Stimulated activated CD8-positive, alpha-beta memory T cell treated with anti-CD3 and anti-CD28 coated beads, Interleukin-12 subunit alpha, Interleukin-12 subunit beta, amount 100 ng/mL, for 4 hours (primary cell): ENCODE results near the gene RAP1GAP2.
"Not testable (repeated sequence)": the region's sequence is repeated elsewhere in the genome, so short reads cannot be mapped to it uniquely, and the experiment has no call there.

ENCODE experiments used
- DNase-seq: peaks from one replicate; pipeline ENCODE4 v3.0.0-alpha.2; 2020; ENCODE audit warnings: low read depth

RAP1GAP2 gene

GRCh38 chr17:3025421-3026124 lies 229.3 kb downstream of the RAP1GAP2 start:
- no peak for DNase-seq

- DNase-seq = no peak
Measured at GRCh38 chr17:3026125-3026855, 230.1 kb downstream of the RAP1GAP2 start.

DNA sequence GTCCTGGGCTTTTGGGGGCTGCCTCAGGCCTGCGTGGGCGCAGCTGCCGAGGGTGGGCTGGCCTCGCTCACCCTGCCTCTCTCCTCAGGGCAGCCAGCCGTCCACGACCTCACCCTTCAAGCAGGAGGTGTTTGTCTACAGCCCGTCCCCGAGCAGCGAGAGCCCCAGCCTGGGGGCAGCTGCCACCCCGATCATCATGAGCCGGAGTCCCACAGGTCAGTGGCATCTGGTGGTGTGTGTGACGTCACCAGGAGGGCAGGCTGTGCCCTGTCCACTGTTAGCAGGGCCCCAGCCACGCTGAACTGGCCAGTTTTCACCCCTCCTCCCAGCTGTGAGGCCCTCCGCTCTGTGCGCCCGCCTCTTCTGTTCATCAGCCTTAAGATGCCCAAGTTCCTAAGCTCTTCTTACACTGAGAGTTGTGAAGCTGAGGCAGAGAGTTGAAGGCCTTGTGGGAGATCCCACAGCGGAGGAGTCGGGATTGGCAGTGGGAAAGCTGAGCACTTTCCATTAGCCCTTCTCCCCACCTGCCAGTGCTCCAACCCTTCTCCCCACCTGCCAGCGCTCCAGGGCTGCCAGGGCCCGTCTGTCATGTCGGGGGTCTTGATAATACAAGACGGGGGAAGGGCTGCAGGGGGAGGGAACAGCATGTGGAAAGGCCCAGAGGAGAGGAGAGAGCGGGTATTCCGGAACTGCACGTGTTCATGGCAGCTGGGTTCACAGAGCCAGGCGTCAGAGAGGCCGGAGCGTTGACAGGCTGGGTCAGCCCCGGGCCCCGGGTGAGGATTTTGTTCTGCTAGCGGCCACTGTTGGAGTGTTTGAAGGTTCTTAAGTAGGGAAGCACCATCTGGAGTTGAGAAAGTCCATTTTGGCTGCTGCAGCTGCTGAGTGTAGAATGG lies 230.9 kb downstream of the RAP1GAP2 start:
- no peak for DNase-seq

DNA sequence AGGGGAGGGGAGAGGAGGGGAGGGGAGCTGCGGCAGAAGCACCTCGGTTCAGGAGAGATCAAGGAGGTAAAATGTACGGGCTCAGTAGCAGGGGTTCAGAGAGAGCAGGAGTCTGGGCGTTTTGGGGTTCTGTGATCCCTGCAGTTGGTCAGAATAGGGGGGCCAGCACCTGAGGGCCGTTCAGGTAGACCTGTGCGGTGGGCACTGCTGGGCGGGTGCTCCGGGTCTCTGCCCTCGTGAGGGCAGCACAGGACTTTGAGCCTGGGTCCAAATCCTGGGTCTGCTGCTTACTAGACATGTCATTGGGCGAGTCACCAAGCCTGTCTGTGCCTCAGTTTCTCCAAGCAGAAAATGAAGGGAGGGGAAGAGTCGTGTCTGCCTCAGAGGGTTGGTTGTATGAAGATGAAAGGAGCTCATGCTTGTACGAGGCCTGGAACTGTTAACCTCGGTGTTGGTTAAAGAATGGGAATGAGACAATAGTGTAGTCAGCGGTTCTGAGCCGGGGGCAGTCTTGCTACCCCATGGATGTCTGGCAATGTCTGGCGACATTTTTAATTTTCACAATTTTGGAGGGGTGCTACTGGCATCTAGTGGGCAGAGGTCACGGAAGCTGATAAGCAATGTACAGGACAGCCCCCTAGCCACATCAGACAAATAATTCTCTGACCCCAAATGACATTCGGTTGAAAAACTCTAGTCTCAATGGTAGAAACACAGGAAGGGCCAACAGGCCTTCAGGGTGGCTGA lies 231.7 kb downstream of the RAP1GAP2 start:
- no peak for DNase-seq

GRCh38 chr17:3029213-3029913 lies 233.1 kb downstream of the RAP1GAP2 start:
- no peak for DNase-seq

DNA sequence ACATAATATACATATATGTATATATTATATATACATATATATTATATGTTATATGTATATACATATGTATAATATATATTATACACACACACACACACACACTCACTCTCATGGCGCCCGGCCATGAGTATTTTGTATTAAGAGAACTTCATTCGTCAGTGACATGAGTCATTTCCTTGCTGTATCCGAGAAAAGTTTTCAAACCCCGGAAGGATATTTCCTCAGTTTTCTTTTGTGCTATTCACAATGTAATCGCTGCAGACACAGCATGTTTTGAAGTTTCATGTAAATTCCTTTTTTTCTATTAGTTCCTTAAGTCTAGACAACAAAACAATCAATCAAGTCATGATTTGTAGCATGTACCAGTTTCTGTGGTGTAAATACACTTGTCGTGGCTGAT lies 233.9 kb downstream of the RAP1GAP2 start:
- no peak for DNase-seq

DNA sequence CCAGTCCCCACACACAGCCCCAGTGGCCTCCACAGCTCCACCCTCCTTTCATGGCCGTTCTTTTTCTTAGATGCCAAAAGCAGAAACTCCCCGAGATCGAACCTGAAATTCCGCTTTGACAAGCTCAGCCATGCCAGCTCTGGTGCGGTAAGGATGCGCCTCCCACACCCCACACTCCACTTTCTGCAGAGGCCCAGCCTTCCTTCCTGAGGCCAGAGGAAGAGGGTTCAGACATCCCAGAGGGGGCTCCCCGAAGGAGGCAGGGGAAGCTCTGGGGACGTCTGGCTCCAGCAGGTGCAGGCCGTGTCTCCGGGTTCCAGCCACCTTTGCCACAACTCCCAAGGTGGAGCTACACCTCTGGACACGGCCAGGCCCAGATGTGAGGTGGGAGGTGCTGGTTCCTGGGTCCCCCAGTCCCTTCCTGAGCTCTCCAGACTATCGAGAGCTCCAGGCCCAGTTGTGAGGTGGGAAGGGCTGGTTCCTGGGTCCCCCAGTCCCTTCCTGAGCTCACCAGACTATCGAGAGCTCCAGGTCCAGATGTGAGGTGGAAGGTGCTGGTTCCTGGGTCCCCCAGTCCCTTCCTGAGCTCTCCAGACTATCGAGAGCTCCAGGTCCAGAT lies 234.7 kb downstream of the RAP1GAP2 start:
- not testable (repeated sequence) for DNase-seq

DNA sequence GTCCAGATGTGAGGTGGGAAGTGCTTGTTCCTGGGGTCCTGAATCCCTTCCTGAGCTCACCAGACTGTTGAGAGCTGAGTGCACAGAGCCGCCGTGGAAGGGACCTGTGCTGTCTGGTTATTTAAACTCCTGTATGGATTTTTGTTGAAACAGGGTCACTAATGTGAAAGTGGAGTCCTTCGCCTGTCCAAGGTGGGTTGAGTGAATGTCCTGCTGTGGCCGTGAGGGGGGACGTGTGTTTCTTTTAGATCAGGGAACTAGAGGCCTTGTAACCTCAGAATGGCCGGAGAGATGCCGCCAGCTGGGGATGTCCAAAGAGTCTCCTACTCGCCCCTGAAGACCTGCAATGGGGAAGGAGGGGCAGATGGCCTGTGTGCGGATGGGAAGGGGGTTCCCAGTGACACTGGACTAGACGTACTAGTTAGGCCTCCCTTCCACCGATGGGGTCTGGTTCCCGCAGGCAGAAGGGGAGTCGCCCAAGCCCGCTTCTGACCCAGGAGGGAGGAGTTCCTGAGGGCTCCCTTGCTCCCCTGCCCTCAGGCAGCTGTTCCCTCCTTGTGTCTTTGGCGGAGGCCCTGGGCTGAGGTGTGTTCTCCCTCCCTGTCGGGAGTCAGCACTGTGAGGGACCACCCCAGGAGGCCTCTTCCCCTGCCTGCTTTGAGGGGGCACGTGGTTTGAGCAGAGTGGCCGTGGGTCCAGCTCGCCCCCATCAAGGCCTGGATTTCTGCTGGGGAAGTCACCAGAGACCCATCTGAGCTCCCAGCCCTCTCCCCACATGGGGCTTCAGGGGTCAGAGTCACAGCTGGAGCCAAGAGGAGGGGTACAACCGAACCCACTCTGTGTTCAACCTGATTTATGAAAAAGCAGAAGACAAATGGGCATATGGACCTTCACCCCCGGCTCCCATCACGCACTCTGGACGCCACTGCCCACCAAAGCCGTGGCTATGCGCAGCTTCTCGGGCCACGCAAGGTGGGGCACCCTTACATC lies 236.3 kb downstream of the RAP1GAP2 start:
- no peak for DNase-seq

DNA sequence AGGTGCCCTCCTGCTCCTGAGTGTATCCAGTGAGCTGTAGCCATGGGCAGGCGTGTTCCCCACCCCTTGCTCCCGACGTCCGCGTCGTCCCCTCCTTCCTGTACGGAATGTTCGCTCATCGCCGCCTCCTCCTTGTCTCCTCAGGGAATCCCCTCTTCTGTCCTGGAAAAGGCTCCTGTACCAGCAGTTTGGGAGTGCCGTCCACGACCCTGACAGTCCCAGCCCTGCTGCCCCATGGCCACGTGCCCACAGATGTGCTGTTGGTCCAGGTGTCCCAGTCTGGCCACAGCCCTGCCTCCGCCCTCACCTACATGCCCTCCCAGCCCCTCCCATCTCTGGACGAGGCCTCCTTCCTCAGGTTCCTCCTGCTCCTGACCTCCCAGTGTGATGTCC lies 237.0 kb downstream of the RAP1GAP2 start:
- DNase-seq = no peak

- DNase-seq = no peak
Measured at GRCh38 chr17:3033741-3034577, 237.7 kb downstream of the RAP1GAP2 start.

- no peak for DNase-seq
Measured at GRCh38 chr17:3034578-3034920, 238.3 kb downstream of the RAP1GAP2 start.

GRCh38 chr17:3035256-3035967 lies 239.2 kb downstream of the RAP1GAP2 start:
- DNase-seq = no peak

GRCh38 chr17:3035968-3036280 lies 239.7 kb downstream of the RAP1GAP2 start:
- no peak for DNase-seq

GRCh38 chr17:3036800-3037199 lies 240.6 kb downstream of the RAP1GAP2 start:
- DNase-seq = no peak

DNA sequence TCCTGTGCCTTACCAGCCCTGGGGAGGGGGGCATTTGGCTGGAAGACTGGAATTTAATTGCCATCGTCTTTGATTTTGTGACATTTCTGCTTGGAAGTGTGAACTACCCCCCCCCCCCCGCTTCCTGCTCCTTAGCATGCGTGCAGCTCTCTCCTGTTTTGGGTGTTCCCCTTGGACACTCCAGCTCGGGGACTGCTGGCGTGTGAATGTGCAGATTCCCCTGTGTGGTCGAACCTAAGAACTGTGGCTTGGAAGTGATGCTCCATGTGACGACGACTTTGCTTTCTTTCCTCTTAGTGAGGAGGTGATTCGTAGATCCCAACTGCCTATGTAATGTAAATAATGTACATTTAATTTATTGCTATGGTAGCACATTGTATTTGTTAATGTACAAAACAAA lies 241.0 kb downstream of the RAP1GAP2 start:
- no peak for DNase-seq

- no peak for DNase-seq
Measured at GRCh38 chr17:3038941-3039340, 242.7 kb downstream of the RAP1GAP2 start.

DNA sequence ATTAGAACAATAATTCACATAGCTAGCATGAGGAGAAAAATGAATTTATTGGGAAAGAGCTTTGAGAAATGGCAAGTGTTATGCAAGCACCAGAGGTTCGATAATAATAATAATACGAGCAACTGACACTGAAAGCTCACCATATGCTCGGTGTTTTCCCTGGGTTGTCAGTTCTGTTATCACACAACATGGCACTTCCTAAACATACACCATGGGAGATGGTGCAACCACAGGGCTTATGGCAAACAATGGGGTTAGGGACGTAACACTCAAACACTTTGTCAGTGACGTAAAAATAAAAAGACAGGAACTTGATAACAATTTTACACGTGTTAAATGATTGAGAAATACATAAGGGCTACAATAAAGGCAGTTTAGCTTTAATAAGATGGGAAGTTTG lies 243.5 kb downstream of the RAP1GAP2 start:
- no peak for DNase-seq

- DNase-seq = no peak
Measured at GRCh38 chr17:3040882-3041281, 244.6 kb downstream of the RAP1GAP2 start.
